ENCODE measurements around the gene DNAH3.
"Not testable (repeated sequence)": the region's sequence is repeated elsewhere in the genome, so short reads cannot be mapped to it uniquely, and the experiment has no call there.

The DNAH3 gene

DNA sequence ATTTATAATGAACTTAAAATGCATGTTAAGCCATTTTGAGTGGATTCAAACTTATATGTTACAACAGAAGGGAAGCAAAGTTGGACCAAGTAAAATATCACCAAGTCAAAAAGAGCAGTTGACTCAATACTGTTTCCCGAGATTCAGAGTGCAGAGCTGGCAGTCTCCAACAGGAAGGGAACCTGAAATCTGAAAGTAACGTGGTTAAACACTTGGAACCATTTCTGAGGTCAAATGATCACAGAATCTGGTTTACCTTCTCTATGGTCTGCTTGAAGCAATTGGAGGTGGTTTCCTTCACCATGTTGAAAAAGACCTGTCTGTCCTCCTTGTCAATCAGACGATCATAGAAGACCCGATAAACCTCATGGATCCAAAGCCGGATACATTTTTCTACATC, 163.6 kb downstream of the DNAH3 start:
- Histone ChIP-seq H3K27ac (ENCODE audit: low read depth in 2 of 2, low read length in 2 of 2) (no peak overlapping the region), H3K27me3 (ENCODE audit: control insufficient read depth in 2 of 2, insufficient read depth in 2 of 2, low read length in 2 of 2) (no peaks in the 10 kb centered on the region), H3K36me3 (ENCODE audit: control insufficient read depth in 2 of 2, insufficient read depth in 2 of 2, low read length in 2 of 2) (no peaks in the 10 kb centered on the region), H3K9me3 (ENCODE audit: control insufficient read depth in 2 of 2, low read length in 2 of 2) (no peaks in the 10 kb centered on the region), H3K4me1 (ENCODE audit: control insufficient read depth in 2 of 2, insufficient read depth in 2 of 2, low read length in 2 of 2) (no peaks in the 10 kb centered on the region), H3K4me3 (ENCODE audit: low read length in 2 of 2) (no peak overlapping the region), H3K9ac (ENCODE audit: low read depth in 1 of 2, low read length in 2 of 2) (no peak overlapping the region)

GRCh38 chr16:20984019-20984418, 166.6 kb downstream of the DNAH3 start:
- Histone ChIP-seq H3K27me3 (ENCODE audit: control insufficient read depth in 2 of 2, insufficient read depth in 2 of 2, low read length in 2 of 2) (no peaks in the 10 kb centered on the region), H3K9me3 (ENCODE audit: control insufficient read depth in 2 of 2, low read length in 2 of 2) (no peaks in the 10 kb centered on the region), H3K36me3 (ENCODE audit: control insufficient read depth in 2 of 2, insufficient read depth in 2 of 2, low read length in 2 of 2) (no peaks in the 10 kb centered on the region), H3K4me1 (ENCODE audit: control insufficient read depth in 2 of 2, insufficient read depth in 2 of 2, low read length in 2 of 2) (no peaks in the 10 kb centered on the region), H3K4me3 (ENCODE audit: low read length in 2 of 2) (no peak overlapping the region), H3K27ac (ENCODE audit: low read depth in 2 of 2, low read length in 2 of 2) (no peak overlapping the region), H3K9ac (ENCODE audit: low read depth in 1 of 2, low read length in 2 of 2) (no peak overlapping the region)

DNA sequence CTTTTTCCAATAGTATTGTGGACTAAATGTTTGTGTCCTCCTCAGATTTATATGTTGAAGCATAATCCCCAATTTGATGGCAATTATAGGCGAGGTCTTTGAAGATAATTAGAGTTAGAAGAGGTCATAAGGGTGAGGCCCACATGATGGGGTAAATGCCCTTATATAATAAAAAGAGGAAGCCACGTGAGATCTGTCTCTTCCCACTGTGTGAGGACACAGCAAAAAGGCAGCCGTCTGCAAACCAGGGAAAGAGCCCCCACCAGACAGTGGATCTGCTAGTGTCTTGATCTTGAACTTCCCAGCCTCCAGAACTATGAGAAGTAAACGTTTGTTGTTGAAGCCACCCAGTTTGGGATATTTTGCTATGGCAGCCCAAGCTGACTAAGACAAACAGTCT, 174.1 kb downstream of the DNAH3 start:
- Histone ChIP-seq H3K4me1 (ENCODE audit: control insufficient read depth in 2 of 2, insufficient read depth in 2 of 2, low read length in 2 of 2) (no peaks in the 10 kb centered on the region), H3K9ac (ENCODE audit: low read depth in 1 of 2, low read length in 2 of 2) (no peak overlapping the region), H3K36me3 (ENCODE audit: control insufficient read depth in 2 of 2, insufficient read depth in 2 of 2, low read length in 2 of 2) (no peaks in the 10 kb centered on the region), H3K27ac (ENCODE audit: low read depth in 2 of 2, low read length in 2 of 2) (no peak overlapping the region), H3K4me3 (ENCODE audit: low read length in 2 of 2) (no peak overlapping the region), H3K27me3 (ENCODE audit: control insufficient read depth in 2 of 2, insufficient read depth in 2 of 2, low read length in 2 of 2) (no peaks in the 10 kb centered on the region), H3K9me3 (ENCODE audit: control insufficient read depth in 2 of 2, low read length in 2 of 2) (no peaks in the 10 kb centered on the region)

DNA sequence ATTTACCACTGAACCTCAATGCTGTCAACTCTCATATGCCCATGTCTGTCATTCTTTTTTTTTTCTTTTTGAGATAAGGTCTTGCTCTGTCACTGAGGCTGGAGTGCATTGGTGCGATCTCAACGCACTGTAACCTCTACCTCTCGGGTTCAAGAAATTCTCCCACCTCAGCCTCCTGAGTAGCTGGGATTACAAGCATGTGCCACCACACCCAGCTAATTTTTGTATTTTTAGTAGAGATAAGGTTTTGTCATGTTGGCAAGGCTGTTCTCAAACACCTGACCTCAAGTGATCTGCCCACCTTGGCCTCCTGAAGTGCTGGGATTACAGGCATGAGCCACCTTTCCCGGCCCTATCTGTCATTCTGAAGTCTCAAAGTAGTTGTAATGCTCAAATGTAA, 177.4 kb downstream of the DNAH3 start:
- not testable (repeated sequence) for H3K27ac ChIP-seq (ENCODE audit: low read depth in 2 of 2, low read length in 2 of 2); H3K4me1 ChIP-seq (ENCODE audit: control insufficient read depth in 2 of 2, insufficient read depth in 2 of 2, low read length in 2 of 2); H3K9ac ChIP-seq (ENCODE audit: low read depth in 1 of 2, low read length in 2 of 2); H3K9me3 ChIP-seq (ENCODE audit: control insufficient read depth in 2 of 2, low read length in 2 of 2); H3K27me3 ChIP-seq (ENCODE audit: control insufficient read depth in 2 of 2, insufficient read depth in 2 of 2, low read length in 2 of 2); H3K4me3 ChIP-seq (ENCODE audit: low read length in 2 of 2); H3K36me3 ChIP-seq (ENCODE audit: control insufficient read depth in 2 of 2, insufficient read depth in 2 of 2, low read length in 2 of 2)

GRCh38 chr16:20971401-20971800, 179.2 kb downstream of the DNAH3 start:
- H3K27me3 ChIP-seq (ENCODE audit: control insufficient read depth in 2 of 2, insufficient read depth in 2 of 2, low read length in 2 of 2), result no peaks in the 10 kb centered on the region
- H3K4me3 ChIP-seq (ENCODE audit: low read length in 2 of 2), result no peak overlapping the region
- H3K4me1 ChIP-seq (ENCODE audit: control insufficient read depth in 2 of 2, insufficient read depth in 2 of 2, low read length in 2 of 2), result no peaks in the 10 kb centered on the region
- no peak overlapping the region for H3K9ac ChIP-seq (ENCODE audit: low read depth in 1 of 2, low read length in 2 of 2)
- no peaks in the 10 kb centered on the region for H3K9me3 ChIP-seq (ENCODE audit: control insufficient read depth in 2 of 2, low read length in 2 of 2)
- no peaks in the 10 kb centered on the region for H3K36me3 ChIP-seq (ENCODE audit: control insufficient read depth in 2 of 2, insufficient read depth in 2 of 2, low read length in 2 of 2)
- H3K27ac ChIP-seq (ENCODE audit: low read depth in 2 of 2, low read length in 2 of 2), result no peak overlapping the region

- Histone ChIP-seq H3K9me3 (ENCODE audit: control insufficient read depth in 2 of 2, low read length in 2 of 2) (no peaks in the 10 kb centered on the region), H3K27me3 (ENCODE audit: control insufficient read depth in 2 of 2, insufficient read depth in 2 of 2, low read length in 2 of 2) (no peaks in the 10 kb centered on the region), H3K9ac (ENCODE audit: low read depth in 1 of 2, low read length in 2 of 2) (no peak overlapping the region), H3K4me1 (ENCODE audit: control insufficient read depth in 2 of 2, insufficient read depth in 2 of 2, low read length in 2 of 2) (no peaks in the 10 kb centered on the region), H3K4me3 (ENCODE audit: low read length in 2 of 2) (no peak overlapping the region), H3K27ac (ENCODE audit: low read depth in 2 of 2, low read length in 2 of 2) (no peak overlapping the region), H3K36me3 (ENCODE audit: control insufficient read depth in 2 of 2, insufficient read depth in 2 of 2, low read length in 2 of 2) (no peaks in the 10 kb centered on the region)
Observed at GRCh38 chr16:20969386-20969785, 181.3 kb downstream of the DNAH3 start.

GRCh38 chr16:20968765-20969164, 181.9 kb downstream of the DNAH3 start:
- H3K4me1 ChIP-seq (ENCODE audit: control insufficient read depth in 2 of 2, insufficient read depth in 2 of 2, low read length in 2 of 2), result no peaks in the 10 kb centered on the region
- H3K9me3 ChIP-seq (ENCODE audit: control insufficient read depth in 2 of 2, low read length in 2 of 2), result no peaks in the 10 kb centered on the region
- H3K27ac ChIP-seq (ENCODE audit: low read depth in 2 of 2, low read length in 2 of 2), result no peak overlapping the region
- H3K27me3 ChIP-seq (ENCODE audit: control insufficient read depth in 2 of 2, insufficient read depth in 2 of 2, low read length in 2 of 2), result no peaks in the 10 kb centered on the region
- H3K4me3 ChIP-seq (ENCODE audit: low read length in 2 of 2), result no peak overlapping the region
- no peaks in the 10 kb centered on the region for H3K36me3 ChIP-seq (ENCODE audit: control insufficient read depth in 2 of 2, insufficient read depth in 2 of 2, low read length in 2 of 2)
- no peak overlapping the region for H3K9ac ChIP-seq (ENCODE audit: low read depth in 1 of 2, low read length in 2 of 2)

- Histone ChIP-seq H3K27ac (ENCODE audit: low read depth in 2 of 2, low read length in 2 of 2) (no peak overlapping the region), H3K36me3 (ENCODE audit: control insufficient read depth in 2 of 2, insufficient read depth in 2 of 2, low read length in 2 of 2) (no peaks in the 10 kb centered on the region), H3K9ac (ENCODE audit: low read depth in 1 of 2, low read length in 2 of 2) (no peak overlapping the region)
Observed at GRCh38 chr16:20960899-20961298, 189.7 kb downstream of the DNAH3 start.

DNA sequence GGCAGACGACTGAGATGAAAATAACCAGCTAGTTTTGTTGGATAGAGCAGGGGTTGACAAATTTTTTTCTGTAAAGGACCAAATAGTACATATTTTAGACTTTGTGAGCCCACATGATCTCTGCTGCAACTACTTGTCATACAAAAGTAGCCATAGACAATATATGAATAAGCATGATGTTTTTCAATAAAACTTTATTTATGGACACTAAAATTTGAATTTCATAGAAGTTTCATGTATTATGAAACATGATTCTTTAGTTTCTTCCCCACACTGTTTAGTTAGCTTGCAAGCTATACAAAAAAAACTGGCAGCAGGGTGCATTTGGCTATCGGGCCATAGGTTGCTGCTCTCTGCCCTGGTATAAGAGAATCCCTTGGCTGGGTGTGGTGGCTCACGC, 193.5 kb downstream of the DNAH3 start:
- no peak overlapping the region for H3K4me3 ChIP-seq (ENCODE audit: low read length in 2 of 2)

More at GRCh38 chr16:20960899-20961298, 189.7 kb downstream of the DNAH3 start:
- Histone ChIP-seq H3K4me1 (ENCODE audit: control insufficient read depth in 2 of 2, insufficient read depth in 2 of 2, low read length in 2 of 2) (no peaks in the 10 kb centered on the region), H3K27me3 (ENCODE audit: control insufficient read depth in 2 of 2, insufficient read depth in 2 of 2, low read length in 2 of 2) (no peaks in the 10 kb centered on the region), H3K4me3 (ENCODE audit: low read length in 2 of 2) (no peak overlapping the region), H3K9me3 (ENCODE audit: control insufficient read depth in 2 of 2, low read length in 2 of 2) (no peaks in the 10 kb centered on the region)

GRCh38 chr16:20956319-20956718, 194.3 kb downstream of the DNAH3 start:
- H3K27ac ChIP-seq (ENCODE audit: low read depth in 2 of 2, low read length in 2 of 2), result no peak overlapping the region

More for the DNA sequence above, 193.5 kb downstream of the DNAH3 start:
- no peak overlapping the region for H3K27ac ChIP-seq (ENCODE audit: low read depth in 2 of 2, low read length in 2 of 2)
- no peaks in the 10 kb centered on the region for H3K36me3 ChIP-seq (ENCODE audit: control insufficient read depth in 2 of 2, insufficient read depth in 2 of 2, low read length in 2 of 2)
- no peaks in the 10 kb centered on the region for H3K9me3 ChIP-seq (ENCODE audit: control insufficient read depth in 2 of 2, low read length in 2 of 2)
- H3K4me1 ChIP-seq (ENCODE audit: control insufficient read depth in 2 of 2, insufficient read depth in 2 of 2, low read length in 2 of 2), result no peaks in the 10 kb centered on the region
- H3K27me3 ChIP-seq (ENCODE audit: control insufficient read depth in 2 of 2, insufficient read depth in 2 of 2, low read length in 2 of 2), result no peaks in the 10 kb centered on the region
- H3K9ac ChIP-seq (ENCODE audit: low read depth in 1 of 2, low read length in 2 of 2), result no peak overlapping the region

GRCh38 chr16:20954574-20954973, 196.1 kb downstream of the DNAH3 start:
- Histone ChIP-seq H3K9me3 (ENCODE audit: control insufficient read depth in 2 of 2, low read length in 2 of 2) (no peaks in the 10 kb centered on the region), H3K9ac (ENCODE audit: low read depth in 1 of 2, low read length in 2 of 2) (no peak overlapping the region)

More at GRCh38 chr16:20956319-20956718, 194.3 kb downstream of the DNAH3 start:
- Histone ChIP-seq H3K4me3 (ENCODE audit: low read length in 2 of 2) (no peak overlapping the region), H3K9me3 (ENCODE audit: control insufficient read depth in 2 of 2, low read length in 2 of 2) (no peaks in the 10 kb centered on the region), H3K36me3 (ENCODE audit: control insufficient read depth in 2 of 2, insufficient read depth in 2 of 2, low read length in 2 of 2) (no peaks in the 10 kb centered on the region), H3K27me3 (ENCODE audit: control insufficient read depth in 2 of 2, insufficient read depth in 2 of 2, low read length in 2 of 2) (no peaks in the 10 kb centered on the region), H3K9ac (ENCODE audit: low read depth in 1 of 2, low read length in 2 of 2) (no peak overlapping the region), H3K4me1 (ENCODE audit: control insufficient read depth in 2 of 2, insufficient read depth in 2 of 2, low read length in 2 of 2) (no peaks in the 10 kb centered on the region)

More at GRCh38 chr16:20954574-20954973, 196.1 kb downstream of the DNAH3 start:
- no peak overlapping the region for H3K4me3 ChIP-seq (ENCODE audit: low read length in 2 of 2)
- H3K4me1 ChIP-seq (ENCODE audit: control insufficient read depth in 2 of 2, insufficient read depth in 2 of 2, low read length in 2 of 2), result no peaks in the 10 kb centered on the region
- H3K27ac ChIP-seq (ENCODE audit: low read depth in 2 of 2, low read length in 2 of 2), result no peak overlapping the region
- H3K36me3 ChIP-seq (ENCODE audit: control insufficient read depth in 2 of 2, insufficient read depth in 2 of 2, low read length in 2 of 2), result no peaks in the 10 kb centered on the region
- H3K27me3 ChIP-seq (ENCODE audit: control insufficient read depth in 2 of 2, insufficient read depth in 2 of 2, low read length in 2 of 2), result no peaks in the 10 kb centered on the region
